ENCODE data around the gene PEX14. TPM values are rescaled to one million over a fixed set of nuclear protein-coding genes. Genes with fewer than 3 reads are reported as not detected.
A peak's percentile ranks its signal among the peaks of the same experiment; 100 is the strongest.

PEX14 gene
- total and polyA plus RNA-seq, 2 donors (not counting 3 experiments of a cell fraction or from before 2014, with no cell fraction given), result 19.5 to 26.5 TPM

GRCh38 chr1:10585242-10585641 lies 110.5 kb downstream of the PEX14 start:
- Histone ChIP-seq H3K4me2 (ENCODE audit: insufficient read depth, low read length) (no peak overlapping the region), H3K27ac (ENCODE audit: insufficient read depth, low read depth, low read length) (no peak overlapping the region), H4K20me1 (replicated peaks; ENCODE audit: control insufficient read depth, extremely low read depth, insufficient read depth, low read length) (no peaks in the 10 kb centered on the region), H2AFZ (ENCODE audit: low read depth, low read length) (no peak overlapping the region), H3K9ac (replicated peaks; ENCODE audit: extremely low read depth, insufficient read depth, low read length) (no peak overlapping the region), H3K9me1 (replicated peaks; ENCODE audit: control insufficient read depth, extremely low read depth, insufficient read depth, low read length) (no peaks in the 10 kb centered on the region), H3K4me3 (replicated peaks in 1 of 3; ENCODE audit: insufficient read depth in 1 of 3, low read depth in 1 of 3, low read length in 3 of 3) (no peak overlapping the region), H3K36me3 (ENCODE audit: control insufficient read depth in 2 of 2, extremely low read depth in 1 of 2, insufficient read depth in 2 of 2, low read length in 2 of 2) (no peaks in the 10 kb centered on the region), H3K27me3 (ENCODE audit: control insufficient read depth in 2 of 2, insufficient read depth in 2 of 2, low read length in 2 of 2) (no peaks in the 10 kb centered on the region), H3K9me3 (replicated peaks; ENCODE audit: control insufficient read depth, insufficient read depth, low read length) (no peaks in the 10 kb centered on the region), H3K79me2 (ENCODE audit: control insufficient read depth, insufficient read depth, low read length) (no peaks in the 10 kb centered on the region), H3K4me1 (ENCODE audit: control insufficient read depth, extremely low read depth, insufficient read depth, low read length) (no peaks in the 10 kb centered on the region)
- TF ChIP-seq CTCF (IDR thresholded peaks at IDR 0.05; ENCODE audit: extremely low read depth in 1 of 2, insufficient read depth in 1 of 2, low read depth in 1 of 2, low read length in 2 of 2) (no peak), FOS (IDR thresholded peaks at IDR 0.05; ENCODE audit: borderline replicate concordance, insufficient read depth, low read length) (no peak), EZH2 (IDR thresholded peaks at IDR 0.05; ENCODE audit: borderline replicate concordance, low read depth, low read length, severe bottlenecking) (no peak), POLR2A (IDR thresholded peaks at IDR 0.05; ENCODE audit: low read depth, low read length) (no peak), MYC (IDR thresholded peaks at IDR 0.05; ENCODE audit: low read depth, low read length) (no peak)
- intact Hi-C loops (cut with micrococcal nuclease), result no loop called here
- POLR2A ChIA-PET, result no interaction called here
- no TSS peak for BruUV-seq (replicated peaks)
- dilution Hi-C loops (cut with MboI; ENCODE audit: extremely low pct_ligation_motif_present, low sequenced_read_pairs), result no loop called here
- no peak for DNase-seq (ENCODE audit: low read depth, low spot score)
- CTCF ChIA-PET, result no interaction called here
- no peak for FAIRE-seq

- no peak overlapping the region for H2AFZ ChIP-seq (ENCODE audit: low read depth, low read length)
- no peaks in the 10 kb centered on the region for H3K79me2 ChIP-seq (ENCODE audit: control insufficient read depth, insufficient read depth, low read length)
- DNase-seq (ENCODE audit: low read depth, low spot score), result no peak
- peak; percentile 4 for FAIRE-seq
- ChIA-PET POLR2A (no interaction called here), CTCF (interaction anchor here (0.8 kb wide), 1 partner anchor 79 kb away, joined by 3 read pairs; no protein-coding TSS in a partner anchor)
- no peaks in the 10 kb centered on the region for H3K36me3 ChIP-seq (ENCODE audit: control insufficient read depth in 2 of 2, extremely low read depth in 1 of 2, insufficient read depth in 2 of 2, low read length in 2 of 2)
- intact Hi-C loops (cut with micrococcal nuclease), result no loop called here
- no peaks in the 10 kb centered on the region for H4K20me1 ChIP-seq (replicated peaks; ENCODE audit: control insufficient read depth, extremely low read depth, insufficient read depth, low read length)
- no peak overlapping the region for H3K9ac ChIP-seq (replicated peaks; ENCODE audit: extremely low read depth, insufficient read depth, low read length)
- no peaks in the 10 kb centered on the region for H3K9me3 ChIP-seq (replicated peaks; ENCODE audit: control insufficient read depth, insufficient read depth, low read length)
- H3K4me2 ChIP-seq (ENCODE audit: insufficient read depth, low read length), result no peak overlapping the region
- TF ChIP-seq MAX (IDR thresholded peaks at IDR 0.05; ENCODE audit: insufficient read depth, insufficient read length), result no peak
- TF ChIP-seq EZH2 (IDR thresholded peaks at IDR 0.05; ENCODE audit: borderline replicate concordance, low read depth, low read length, severe bottlenecking), result no peak
- no peak for TF ChIP-seq JUN (IDR thresholded peaks at IDR 0.05; ENCODE audit: borderline replicate concordance, insufficient read depth, insufficient read length, low read depth)
- no peak for TF ChIP-seq POLR2A (IDR thresholded peaks at IDR 0.05; ENCODE audit: low read depth, low read length)
- TF ChIP-seq FOS (IDR thresholded peaks at IDR 0.05; ENCODE audit: borderline replicate concordance, insufficient read depth, low read length), result no peak
- no peak for TF ChIP-seq CTCF (IDR thresholded peaks at IDR 0.05; ENCODE audit: extremely low read depth in 1 of 2, insufficient read depth in 1 of 2, low read depth in 1 of 2, low read length in 2 of 2)
- TF ChIP-seq GATA2 (IDR thresholded peaks at IDR 0.05; ENCODE audit: insufficient read depth, insufficient read length, low read depth, low read length), result no peak
- no peak for TF ChIP-seq MYC (IDR thresholded peaks at IDR 0.05; ENCODE audit: low read depth, low read length)
- TF ChIP-seq POLR2AphosphoS5 (IDR thresholded peaks at IDR 0.05; ENCODE audit: insufficient read depth, low read depth, low read length), result no peak
- H3K27me3 ChIP-seq (ENCODE audit: control insufficient read depth in 2 of 2, insufficient read depth in 2 of 2, low read length in 2 of 2), result no peaks in the 10 kb centered on the region
- H3K27ac ChIP-seq (ENCODE audit: insufficient read depth, low read depth, low read length), result no peak overlapping the region
- no TSS peak for BruUV-seq (replicated peaks)
- dilution Hi-C loops (cut with MboI; ENCODE audit: extremely low pct_ligation_motif_present, low sequenced_read_pairs), result no loop called here
- H3K9me1 ChIP-seq (replicated peaks; ENCODE audit: control insufficient read depth, extremely low read depth, insufficient read depth, low read length), result no peaks in the 10 kb centered on the region
- no peak overlapping the region for H3K4me3 ChIP-seq (replicated peaks in 1 of 3; ENCODE audit: insufficient read depth in 1 of 3, low read depth in 1 of 3, low read length in 3 of 3)
- H3K4me1 ChIP-seq (ENCODE audit: control insufficient read depth, extremely low read depth, insufficient read depth, low read length), result no peaks in the 10 kb centered on the region
Observed at GRCh38 chr1:10586125-10586524, 111.4 kb downstream of the PEX14 start.

Measured in endothelial cell of umbilical vein (primary cell).